Choroid plexus epithelial cell (primary cell): Measurements from ENCODE around the gene PIAS1.

Experiments used
- DNase-seq: peaks from one replicate; pipeline ENCODE4 v3.0.0-alpha.2; 2010; ENCODE audit warnings: low read depth
- H3K4me3 ChIP-seq: 2 replicates; pipeline ENCODE4 v1.5.1; 2011; ENCODE audit warnings: low read depth, mild to moderate bottlenecking, control low read depth, low read length, moderate library complexity
- TF ChIP-seq, protein P1 (sequence below): conservative IDR thresholded peaks from 2 replicates; pipeline ENCODE4 v1.5.1; 2011; ENCODE audit warnings: low read depth, mild to moderate bottlenecking, control low read depth, inconsistent platforms, low read length, moderate library complexity

Gene PIAS1

DNA sequence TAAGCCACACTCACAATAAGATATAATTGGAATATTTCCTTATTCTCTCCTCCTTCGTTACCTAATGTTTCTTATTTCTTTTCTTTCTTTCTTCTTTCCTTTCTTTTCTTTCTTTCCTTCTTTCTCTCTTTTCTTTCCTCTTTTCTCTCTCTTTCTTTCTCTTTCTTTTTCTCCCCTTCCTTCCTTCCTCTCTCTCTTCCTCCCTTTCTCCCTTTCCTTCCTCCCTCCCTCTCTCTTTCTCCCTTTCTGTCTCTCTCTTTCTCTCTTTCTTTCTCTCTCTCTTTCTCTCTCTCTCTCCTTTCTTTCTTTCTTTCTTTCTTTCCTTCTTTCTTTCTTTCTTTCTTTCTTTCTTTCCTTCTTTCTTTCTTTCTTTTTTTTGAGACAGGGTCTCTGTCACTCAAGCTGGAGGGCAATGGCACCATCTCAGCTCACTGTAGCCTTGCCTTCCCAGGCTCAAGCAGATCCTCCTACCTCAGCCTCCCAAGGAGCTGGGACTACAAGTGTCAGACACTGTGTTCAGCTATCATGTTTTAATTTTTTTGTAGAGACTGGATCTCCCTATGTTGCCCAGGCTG is 19.3 kb upstream of the PIAS1 start:
- no peak overlapping the region for H3K4me3 ChIP-seq
- no peak for DNase-seq
- TF ChIP-seq, protein P1, sequence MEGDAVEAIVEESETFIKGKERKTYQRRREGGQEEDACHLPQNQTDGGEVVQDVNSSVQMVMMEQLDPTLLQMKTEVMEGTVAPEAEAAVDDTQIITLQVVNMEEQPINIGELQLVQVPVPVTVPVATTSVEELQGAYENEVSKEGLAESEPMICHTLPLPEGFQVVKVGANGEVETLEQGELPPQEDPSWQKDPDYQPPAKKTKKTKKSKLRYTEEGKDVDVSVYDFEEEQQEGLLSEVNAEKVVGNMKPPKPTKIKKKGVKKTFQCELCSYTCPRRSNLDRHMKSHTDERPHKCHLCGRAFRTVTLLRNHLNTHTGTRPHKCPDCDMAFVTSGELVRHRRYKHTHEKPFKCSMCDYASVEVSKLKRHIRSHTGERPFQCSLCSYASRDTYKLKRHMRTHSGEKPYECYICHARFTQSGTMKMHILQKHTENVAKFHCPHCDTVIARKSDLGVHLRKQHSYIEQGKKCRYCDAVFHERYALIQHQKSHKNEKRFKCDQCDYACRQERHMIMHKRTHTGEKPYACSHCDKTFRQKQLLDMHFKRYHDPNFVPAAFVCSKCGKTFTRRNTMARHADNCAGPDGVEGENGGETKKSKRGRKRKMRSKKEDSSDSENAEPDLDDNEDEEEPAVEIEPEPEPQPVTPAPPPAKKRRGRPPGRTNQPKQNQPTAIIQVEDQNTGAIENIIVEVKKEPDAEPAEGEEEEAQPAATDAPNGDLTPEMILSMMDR, result no peak

DNA sequence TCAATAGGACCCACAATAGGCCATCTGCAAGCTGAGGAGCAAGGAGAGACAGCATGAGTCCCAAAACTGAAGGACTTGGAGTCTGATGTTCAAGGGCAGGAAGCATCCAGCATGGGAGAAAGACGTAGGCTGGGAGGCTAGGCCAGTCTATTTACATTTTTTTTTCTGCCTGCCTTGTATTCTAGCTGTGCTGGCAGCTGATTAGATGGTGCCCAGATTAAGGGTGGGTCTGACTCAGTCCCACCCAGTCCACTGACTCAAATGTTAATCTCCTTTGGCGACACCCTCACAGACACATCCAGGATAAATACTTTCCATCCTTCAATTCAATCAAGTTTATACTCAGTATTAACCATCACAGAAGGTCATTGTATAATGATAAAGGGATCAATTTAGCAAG is 15.9 kb upstream of the PIAS1 start:
- TF ChIP-seq, protein P1, result no peak
- H3K4me3 ChIP-seq, result no peak overlapping the region
- DNase-seq, result no peak

DNA sequence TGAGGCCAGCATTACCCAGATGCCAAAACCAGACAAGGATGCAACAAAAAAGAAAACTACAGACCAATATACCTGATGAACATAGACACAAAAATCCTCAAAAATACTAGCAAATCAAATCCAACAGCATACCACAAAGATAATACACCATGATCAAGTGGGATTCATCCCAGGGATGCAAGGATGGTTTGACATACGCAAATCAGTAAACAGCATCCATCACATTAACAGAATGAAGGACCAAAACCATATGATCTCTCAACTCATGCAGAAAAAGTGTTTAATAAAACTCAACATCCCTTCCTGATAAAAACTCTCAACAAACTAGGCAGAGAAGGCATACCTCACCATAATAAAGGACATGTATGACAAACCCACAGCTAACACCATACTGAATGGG is 14.0 kb upstream of the PIAS1 start:
- no peak overlapping the region for H3K4me3 ChIP-seq
- TF ChIP-seq, protein P1, result no peak
- no peak for DNase-seq

GRCh38 chr15:68042156-68042854 is 11.8 kb upstream of the PIAS1 start:
- no peak overlapping the region for H3K4me3 ChIP-seq
- TF ChIP-seq, protein P1, result no peak
- DNase-seq, result no peak

- TF ChIP-seq, protein P1, result no peak
- no peak overlapping the region for H3K4me3 ChIP-seq
- no peak for DNase-seq
These were observed 11.3 kb upstream of the PIAS1 start for GRCh38 chr15:68042855-68043222.

DNA sequence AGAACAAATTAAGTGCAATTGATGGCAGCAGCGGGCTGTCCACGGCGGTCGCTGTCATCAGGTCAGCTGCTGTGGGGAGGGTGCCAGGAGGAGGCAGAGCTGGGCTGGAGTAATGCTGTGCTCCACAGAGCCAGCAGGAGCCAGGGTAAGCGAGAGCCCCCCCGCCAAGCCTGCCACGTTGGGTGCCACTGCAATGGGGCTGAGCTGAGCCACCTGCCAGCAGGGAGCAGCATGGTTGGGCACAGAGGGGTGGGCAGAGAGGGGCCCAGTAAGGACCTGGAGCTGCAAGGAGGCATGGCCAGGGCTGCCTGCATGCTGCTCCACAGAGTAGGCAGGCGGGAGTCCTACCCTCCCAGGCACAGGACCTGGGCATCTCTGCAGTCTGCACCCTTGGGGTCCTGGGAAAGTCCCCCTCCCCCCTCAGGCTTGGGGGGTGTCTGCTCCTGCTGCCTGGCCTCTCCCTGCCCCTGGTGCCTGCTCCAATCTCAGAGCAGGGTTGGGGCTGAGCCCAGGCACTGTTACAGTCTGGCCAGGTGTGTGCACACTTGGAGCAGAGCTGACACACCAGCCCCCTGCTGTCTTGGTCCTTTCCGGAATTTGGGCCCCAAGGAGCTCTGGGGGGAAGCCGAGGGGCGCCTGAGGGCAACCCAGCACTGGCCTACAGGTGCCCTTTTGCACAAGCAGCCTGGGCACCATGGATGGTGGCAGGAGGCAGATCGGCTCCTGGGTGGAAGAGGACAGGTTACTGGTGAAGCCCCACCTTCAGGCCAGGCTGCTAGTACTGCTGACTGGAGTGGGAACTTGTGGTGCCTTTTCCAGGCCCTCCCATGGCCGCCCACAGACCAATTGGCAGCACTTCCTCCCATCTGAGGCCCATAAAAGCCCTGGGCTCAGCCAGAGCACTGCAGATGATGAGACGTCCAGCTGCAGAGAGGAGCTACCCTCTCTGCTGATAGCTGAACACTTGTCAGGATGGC is 8.5 kb upstream of the PIAS1 start:
- no peak overlapping the region for H3K4me3 ChIP-seq
- no peak for DNase-seq
- TF ChIP-seq, protein P1, result no peak
